ENCODE measurements around the gene SKOR1.
A peak's percentile ranks its signal among the peaks of the same experiment; 100 is the strongest.

SKOR1 gene, protein sequence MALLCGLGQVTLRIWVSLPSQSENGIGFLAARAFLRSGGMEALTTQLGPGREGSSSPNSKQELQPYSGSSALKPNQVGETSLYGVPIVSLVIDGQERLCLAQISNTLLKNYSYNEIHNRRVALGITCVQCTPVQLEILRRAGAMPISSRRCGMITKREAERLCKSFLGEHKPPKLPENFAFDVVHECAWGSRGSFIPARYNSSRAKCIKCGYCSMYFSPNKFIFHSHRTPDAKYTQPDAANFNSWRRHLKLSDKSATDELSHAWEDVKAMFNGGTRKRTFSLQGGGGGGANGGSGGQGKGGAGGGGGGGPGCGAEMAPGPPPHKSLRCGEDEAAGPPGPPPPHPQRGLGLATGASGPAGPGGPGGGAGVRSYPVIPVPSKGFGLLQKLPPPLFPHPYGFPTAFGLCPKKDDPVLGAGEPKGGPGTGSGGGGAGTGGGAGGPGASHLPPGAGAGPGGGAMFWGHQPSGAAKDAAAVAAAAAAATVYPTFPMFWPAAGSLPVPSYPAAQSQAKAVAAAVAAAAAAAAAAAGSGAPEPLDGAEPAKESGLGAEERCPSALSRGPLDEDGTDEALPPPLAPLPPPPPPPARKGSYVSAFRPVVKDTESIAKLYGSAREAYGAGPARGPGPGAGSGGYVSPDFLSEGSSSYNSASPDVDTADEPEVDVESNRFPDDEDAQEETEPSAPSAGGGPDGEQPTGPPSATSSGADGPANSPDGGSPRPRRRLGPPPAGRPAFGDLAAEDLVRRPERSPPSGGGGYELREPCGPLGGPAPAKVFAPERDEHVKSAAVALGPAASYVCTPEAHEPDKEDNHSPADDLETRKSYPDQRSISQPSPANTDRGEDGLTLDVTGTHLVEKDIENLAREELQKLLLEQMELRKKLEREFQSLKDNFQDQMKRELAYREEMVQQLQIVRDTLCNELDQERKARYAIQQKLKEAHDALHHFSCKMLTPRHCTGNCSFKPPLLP
- total RNA-seq: 1.1 to 4.5 (median 1.5) reads per million in 4 experiments

DNA sequence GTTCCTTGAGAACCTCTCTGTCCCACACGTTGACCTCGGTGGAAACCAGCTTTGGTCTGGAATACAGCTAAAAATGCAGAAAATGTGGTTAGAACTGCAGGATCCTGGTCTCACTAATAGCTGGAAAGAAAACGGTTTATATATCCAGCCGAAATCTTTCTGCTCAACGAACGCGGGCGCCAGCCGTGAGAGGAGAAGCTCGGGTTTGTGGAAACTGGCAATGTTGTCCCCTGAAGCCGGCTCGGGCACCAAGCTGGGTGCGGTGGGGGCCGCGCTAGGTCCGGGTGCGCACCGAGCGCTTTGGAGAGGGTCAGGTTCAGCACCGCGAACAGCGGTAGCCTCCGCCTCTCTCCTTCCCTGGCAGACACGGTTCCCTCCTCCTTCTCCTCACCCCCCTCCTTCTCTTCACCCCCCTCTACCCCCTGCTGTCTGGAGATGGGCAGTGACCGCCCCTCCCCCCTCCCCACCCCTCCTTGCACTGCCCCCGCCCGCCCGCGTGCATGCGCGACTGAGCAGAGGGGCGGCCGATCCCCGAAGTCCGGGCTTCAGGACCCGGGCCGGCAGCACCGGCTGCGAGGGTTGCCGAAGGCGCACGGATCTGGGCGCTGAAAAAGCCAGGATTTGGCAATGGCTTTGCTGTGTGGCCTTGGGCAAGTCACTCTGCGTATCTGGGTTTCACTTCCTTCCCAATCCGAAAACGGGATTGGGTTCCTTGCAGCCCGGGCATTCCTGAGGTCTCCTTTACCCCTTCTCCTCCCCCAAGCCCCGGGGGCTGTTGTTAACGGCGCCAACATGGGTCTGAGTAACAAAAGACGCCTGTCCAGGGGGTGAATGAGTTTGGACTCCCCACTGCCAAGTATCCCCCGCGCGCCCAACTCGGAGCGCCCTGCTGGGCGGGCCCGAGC lies at the start of gene SKOR1:
TSS of gene SKOR1 (plus strand) at position 534 of the 905 bp plus-strand sequence. CDS start at position 628, 94 bp downstream.
- DNase-seq: no peak

DNA sequence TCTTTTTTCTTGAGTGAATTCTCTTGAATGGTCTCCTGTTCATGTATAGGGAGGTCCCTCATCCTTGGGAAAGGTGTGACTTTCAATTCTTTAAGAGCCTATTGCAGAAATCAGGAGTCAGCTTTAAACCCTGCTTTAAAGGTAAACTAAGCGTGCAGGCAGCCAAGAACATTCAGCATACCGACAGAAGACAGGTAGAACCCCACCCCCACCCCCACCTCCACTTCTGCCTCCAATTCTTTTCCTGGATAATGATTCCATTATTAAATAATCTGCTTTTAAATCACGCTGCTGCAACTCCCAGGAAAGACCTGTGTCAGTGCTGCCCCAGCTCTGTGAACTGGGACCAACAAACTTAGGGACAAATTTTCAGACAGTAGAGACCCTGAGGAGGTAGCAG lies 49.3 kb upstream of the SKOR1 start:
- no peak for DNase-seq

DNA sequence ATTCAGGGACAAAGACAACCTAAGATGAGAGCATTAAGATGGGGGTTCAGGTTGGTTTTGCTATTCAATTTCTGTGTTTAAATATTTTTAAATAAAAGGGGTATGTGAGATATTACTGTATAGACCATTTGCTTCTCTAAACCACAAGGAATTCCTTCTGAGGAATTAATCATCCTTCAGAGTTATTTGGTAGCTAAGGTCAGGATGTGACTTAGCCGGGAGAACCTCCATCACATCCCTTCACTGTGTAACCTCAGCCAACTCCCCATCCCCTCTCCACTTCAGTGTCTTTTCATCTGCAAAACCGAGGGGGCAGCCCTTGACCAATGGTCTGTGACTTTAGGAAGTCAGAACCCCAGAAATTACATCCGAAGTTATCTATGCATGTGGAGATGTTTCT lies 48.7 kb upstream of the SKOR1 start:
- DNase-seq: no peak

DNA sequence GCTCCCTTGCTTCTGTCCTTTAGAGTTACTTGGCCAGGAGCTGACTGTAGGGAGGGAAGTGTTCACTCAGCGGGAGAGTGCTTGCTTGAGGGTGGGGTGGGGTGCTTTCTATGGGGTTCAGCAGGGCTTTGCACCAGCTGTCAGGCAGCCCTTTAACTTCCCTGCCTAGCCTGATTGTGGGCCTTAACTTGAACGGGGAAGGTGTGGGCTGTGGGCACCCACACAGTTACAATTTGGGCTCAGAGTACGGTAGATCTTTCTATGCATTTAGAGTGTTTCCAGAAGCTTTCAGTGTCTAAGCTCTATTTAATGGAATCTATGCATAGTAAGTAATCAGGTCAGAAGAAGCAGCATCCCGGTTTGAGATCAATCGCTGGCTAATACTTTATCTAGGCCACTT lies 48.2 kb upstream of the SKOR1 start:
- no peak for DNase-seq

DNA sequence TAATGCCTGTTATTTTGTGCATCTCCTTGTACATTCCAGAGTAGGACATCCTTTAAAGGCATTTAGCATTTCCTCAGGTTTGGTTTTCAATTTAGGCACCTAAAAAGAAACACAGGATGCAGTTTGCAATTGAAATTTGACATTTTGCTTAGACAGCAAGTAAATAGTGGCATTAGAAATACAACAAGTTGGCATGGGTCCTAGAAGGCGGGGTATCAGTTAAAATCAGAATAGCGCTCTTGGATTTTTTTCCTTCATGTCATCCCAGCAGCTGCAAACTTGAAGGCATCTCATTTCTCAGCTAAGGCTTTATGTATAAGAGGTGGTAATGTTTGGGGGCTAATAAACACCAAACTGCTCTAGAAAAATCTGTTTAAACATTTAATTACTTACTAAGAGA lies 47.5 kb upstream of the SKOR1 start:
- DNase-seq: no peak

DNA sequence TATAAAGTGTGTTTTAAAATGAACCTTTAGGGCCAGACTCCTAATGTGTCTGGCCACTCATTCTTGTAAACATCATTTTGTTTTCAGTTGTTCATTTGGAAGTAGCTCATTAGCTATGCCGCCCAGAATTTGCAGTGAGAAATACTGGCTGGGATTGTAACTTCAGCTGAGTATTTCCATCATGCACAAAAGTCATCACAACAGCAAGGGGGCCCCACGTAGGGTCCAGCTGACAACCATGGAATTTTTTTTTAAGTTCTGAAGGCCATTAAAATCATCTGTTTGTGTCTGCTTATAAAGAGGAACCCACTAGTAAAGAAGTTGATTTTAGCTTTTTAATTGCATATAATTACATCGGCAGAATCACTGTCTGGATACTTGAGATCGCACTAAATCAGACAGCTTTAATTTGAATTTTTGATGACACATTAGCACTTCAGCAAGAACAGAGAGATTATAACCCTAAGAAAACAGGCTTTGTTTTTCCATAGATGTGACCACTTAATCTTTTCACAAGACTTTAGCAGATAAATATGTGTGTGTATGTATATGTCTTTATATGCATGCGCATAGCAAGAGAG lies 46.3 kb upstream of the SKOR1 start:
- no peak for DNase-seq

DNA sequence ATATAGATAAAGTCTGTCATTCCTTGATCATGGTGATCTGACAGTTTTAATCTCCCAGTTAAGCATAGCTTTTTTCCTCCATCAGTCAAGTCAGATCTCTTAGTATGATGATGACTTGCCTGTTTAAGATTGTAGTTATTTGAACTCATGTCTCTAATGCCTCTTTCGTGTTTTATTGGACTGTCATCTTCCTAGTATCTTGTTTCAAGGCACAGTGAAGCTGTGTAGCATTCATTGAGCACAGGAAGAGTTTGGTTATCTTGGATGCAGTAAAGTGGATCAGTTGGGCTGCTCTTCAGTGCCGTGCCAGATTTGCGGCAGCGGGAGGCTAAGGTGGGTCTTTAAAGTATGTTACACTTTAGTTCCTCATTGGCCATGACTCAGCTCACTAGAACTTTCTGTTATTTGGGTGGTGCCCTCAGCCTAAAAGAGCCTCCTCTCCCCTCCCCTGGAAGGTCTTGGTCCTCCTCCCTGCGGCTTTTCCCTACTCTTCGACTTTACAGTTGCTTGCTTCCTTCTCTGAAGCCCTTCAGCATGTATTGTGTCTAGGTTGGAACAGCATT lies 45.7 kb upstream of the SKOR1 start:
- DNase-seq: no peak

DNA sequence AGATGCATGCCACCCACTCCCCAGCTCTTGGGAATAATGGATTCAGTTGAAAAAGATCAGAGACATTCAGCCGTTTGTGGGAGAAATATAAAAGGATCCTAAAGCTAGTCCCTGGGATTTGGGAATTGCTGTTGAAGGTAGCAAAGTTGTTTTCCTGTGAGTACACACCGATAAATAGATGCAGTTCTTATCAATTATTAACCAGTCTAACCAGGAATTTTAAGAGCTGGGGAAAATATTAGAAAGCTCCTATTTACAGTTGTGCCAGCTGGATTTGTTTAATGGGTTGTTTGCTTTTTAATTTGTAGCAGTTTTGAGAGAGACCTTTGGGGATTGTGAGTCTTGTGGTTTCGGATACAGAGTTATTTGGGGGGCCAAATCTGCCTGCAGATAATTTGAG lies 44.2 kb upstream of the SKOR1 start:
- no peak for DNase-seq

DNA sequence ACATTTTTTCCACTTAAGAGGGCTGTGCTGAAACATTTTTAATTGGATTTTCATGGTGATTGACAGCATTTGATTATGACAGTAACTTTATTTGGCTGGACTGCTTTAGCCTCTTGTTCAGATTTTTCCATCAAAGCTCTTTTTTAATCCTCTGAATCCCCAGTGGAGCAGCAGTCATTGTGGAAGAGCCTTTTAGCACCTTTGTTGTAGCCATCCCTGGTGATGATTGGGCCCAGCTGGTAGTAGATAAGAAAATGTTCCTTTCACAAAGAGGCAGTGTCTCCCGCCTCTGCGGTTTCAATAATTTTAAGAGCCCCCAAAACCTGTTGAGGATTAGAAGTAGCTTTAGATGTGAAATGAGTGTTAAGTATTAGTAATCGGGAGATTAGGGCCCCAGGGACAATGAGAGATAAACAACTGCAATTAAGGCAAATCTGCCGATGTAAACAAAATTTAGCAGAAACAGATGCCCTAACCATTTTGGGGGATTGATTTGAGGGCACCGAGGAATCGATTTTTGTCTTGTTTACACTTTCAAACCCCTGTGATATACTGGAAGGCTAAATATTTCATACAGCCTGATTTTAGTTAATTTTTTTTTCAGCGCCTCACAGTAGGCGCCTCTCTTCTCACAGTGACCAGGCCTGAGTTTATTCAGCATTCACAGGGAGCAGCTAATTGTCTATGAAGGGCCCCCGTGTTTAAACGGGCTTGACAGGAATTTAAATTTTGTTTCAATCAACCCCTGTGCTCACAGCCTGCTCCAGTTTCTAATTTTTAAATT lies 43.2 kb upstream of the SKOR1 start:
- no peak for DNase-seq

DNA sequence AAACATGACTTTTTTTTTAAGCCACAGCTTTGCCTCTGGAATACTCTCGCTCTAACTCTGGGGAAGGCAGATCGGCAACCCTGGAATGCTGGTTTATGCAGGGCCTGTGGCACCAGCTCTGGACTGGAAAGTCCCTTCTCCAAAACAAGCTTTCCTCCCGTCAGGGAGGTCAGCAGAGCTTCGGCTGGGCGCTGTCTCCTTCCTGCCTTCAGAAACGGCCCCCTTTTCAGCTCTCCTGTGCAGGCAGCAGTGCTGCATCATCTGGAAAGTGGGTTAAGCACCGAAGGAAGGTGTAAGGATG lies 42.7 kb upstream of the SKOR1 start:
- no peak for DNase-seq

DNA sequence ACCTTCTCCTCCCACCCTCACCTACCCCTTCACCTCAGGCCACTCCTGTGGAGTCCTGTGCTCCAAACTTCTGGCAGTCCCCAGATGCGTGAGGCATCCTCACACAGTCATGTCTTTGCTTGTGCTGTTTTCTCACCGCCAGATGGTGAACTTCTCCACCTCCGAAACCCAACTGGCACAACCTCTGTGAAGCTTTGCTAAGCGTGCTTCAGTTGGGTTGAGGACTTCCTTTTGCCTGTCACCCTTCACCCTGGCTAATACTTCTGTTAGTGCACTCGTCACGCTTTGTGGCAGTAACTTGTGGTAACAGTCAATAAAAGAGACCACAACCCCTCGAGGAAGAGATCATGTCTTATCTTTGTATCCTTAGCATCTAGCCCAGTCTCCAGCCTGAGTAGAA lies 42.0 kb upstream of the SKOR1 start:
- peak; percentile 17 for DNase-seq

DNA sequence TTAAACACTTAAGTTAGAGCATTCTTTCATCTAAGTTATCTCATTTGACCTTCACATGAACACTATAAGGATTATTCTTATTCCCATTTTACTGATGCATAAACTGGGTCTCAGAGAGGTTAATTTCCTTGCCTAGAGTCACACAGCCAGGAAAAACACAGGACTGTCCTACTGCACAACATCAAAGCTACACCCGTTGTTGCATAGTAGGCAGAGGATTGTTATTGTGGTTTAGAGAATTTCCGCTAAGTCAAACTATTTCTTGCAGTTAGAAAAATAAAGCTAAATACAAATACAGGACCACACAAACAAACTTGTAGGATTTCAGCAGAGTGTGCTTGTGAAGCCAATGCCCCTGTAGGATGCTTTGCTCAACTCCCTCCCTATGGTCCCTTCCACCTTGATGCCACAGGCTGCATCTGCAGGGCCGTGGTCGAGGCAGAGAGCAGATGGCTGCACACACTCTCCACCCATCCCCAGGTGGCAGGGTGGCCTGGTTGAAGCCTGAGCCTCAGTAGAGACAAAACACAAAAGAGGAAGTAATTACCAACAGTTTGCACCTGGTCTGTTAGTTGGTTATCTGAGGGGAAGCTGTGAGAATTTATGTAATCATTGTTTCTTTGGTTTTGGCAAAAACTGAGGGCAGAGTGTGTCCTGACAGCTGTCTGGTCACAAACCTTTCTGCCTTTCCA lies 41.1 kb upstream of the SKOR1 start:
- no peak for DNase-seq

DNA sequence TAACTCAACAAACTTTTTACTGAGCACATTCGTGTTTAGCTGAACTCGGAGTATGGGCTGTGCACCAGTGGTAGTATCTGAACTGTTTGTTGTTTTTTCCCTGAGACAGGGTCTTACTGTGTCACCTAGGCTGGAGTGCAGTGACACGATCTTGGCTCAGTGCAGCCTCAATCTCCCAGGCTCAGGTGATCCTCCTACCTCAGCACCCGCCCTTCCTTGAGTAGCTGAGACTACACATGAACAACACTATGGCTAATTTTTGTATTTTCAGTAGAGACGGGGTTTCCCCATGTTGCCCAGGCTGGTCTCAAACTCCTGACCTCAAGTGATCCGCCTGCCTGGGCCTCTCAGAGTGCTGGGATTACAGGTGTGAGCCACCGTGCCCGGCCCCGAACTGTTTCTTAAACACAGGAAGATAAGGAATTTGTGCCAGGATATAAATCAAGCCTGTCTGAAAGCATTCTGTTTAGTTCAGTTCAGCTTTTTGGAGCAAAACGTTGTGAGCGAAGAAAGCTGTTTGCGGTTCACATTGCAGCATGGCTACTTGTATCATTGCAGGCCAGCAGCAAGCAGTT lies 40.4 kb upstream of the SKOR1 start:
- no peak for DNase-seq

DNA sequence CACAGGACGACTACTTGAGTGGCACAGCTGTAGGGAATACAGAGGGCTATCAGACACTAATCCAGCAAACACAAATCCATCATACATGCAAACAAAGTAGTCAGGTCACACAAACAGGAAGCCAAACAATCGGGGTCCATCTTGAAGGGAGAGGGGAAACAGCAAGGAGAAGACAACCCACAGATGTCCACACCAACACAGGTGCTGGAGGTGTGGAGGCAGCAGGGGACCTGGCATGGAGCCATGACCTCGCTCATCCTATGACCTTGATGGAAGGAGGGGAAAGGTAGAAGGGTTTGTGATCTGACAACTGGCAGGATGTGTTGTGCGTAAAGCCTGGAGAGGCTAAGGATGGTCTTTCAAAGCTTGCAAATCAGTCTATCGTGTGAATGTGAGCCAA lies 39.9 kb upstream of the SKOR1 start:
- no peak for DNase-seq

DNA sequence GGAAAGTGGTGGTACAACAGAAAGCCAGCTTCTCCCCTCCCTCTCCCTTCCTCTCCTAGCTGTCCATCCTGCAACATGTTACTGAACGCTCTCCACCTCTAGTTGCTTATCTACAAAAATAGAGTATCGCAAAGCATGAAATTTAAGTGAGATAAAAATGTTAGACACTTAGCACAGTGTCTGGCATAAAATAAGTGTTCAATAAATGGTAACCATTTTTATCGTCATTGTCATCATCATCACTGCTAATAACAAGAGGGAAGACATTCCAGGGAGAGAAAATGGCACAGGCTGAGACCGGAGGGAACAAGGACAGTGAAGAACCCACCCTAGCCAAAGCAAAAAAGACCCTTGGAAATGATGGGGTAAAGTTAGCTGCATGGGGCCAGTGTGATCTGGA lies 38.7 kb upstream of the SKOR1 start:
- DNase-seq: no peak

DNA sequence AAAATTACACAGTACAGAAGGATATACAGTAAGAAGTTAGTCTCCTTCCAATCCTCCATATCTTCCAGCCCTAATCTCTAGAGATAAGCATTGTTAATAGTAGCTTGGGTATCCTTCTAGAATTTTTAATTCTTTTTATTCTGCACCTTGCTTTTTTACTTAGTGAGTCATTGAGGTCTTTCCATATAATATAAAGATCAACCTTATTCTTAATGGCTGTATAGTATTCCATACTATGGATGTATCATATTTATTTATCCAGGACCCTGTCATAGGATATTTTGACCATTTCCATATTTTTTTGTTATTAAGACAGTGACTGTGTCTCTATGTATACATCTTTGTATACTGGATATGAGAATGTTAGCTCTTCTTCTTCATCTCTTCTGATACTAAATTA lies 36.3 kb upstream of the SKOR1 start:
- DNase-seq: no peak

DNA sequence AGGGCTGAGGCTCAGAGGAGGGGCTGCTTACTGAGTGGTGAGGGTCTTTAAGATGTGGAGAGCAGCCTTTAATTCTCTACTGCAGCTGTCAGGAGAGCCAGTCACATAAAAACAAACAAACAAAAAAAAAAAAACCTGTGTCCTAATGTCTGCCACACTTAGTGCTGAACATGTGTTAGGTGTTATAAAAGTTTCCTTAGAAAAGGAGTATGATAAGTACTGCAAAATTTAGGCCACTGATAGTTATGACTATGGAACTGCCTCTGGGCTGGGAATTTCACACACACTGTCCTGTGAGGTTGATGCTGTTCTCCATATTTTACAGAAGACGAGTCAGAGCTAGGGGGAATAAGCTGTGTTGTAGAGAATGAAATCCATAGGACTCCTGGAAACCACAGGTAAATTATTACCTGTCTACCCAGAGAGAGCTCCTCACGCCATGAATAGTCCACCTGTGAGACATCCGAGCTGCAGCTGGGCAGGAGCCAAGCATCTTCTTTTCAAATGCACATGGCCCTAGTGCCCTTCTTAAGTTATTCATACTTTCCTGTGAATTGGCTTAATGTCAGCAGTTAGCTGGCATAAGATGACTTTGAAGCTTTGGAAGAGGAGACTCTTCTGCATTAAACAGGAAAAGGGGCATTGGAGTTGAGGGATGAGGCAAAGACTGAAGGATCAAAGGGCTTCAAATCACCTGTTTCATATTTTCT lies 34.5 kb upstream of the SKOR1 start:
- no peak for DNase-seq

DNA sequence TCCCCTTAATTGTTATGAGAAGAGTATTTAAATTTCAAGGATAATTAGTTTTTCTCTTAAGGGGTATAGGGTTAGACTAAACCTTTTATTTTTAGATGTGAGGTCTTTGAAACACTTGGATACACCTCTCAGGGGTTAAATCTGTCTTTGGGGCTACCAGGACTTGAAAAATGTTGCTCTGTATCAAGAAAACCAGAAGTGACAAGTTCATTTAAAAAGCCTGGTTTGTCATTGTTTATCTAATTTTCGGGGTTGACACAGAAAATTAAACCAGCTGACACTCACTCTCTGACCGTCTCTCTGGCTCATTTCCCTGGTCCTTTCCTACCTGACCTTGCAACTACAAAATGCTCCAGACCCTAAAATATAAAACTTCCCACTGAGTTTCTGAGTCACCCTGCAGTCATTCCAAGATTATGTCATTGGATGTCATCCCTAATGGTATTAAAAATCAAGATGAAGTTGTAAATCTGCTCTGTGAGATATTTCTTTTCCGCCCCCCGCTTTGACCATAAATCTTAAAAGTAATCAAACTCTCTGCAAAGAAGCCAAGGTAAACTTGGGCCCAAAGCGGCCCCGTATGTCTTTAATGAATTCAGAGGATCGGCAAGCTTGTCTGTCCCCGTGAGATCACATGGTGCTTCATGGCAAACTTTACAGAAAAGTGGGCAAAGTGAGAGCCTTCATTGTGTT lies 32.9 kb upstream of the SKOR1 start:
- no peak for DNase-seq
